Left ventricle myocardium inferior (tissue), 1 donor: ENCODE measurements around the gene RAD51B. TPM values are rescaled to one million over a fixed set of nuclear protein-coding genes. Genes with fewer than 3 reads are reported as not detected.
"Not testable (repeated sequence)": the region's sequence is repeated elsewhere in the genome, so short reads cannot be mapped to it uniquely, and the experiment has no call there.

ENCODE experiments used
- DNase-seq: peaks from one replicate; pipeline ENCODE4 v3.0.0-alpha.2; 2020
- H3K27ac ChIP-seq: fragments of 200-600 bp; replicated peaks from 2 replicates; pipeline ENCODE4 v1.8.0; 2021
- H3K27me3 ChIP-seq: fragments of 200-600 bp; 2 replicates; pipeline ENCODE4 v1.8.0; 2021; ENCODE audit warnings: low read depth
- H3K36me3 ChIP-seq: fragments of 200-600 bp; 2 replicates; pipeline ENCODE4 v1.8.0; 2021
- H3K4me1 ChIP-seq: fragments of 200-600 bp; 2 replicates; pipeline ENCODE4 v1.8.0; 2021
- H3K4me3 ChIP-seq: fragments of 200-600 bp; 2 replicates; pipeline ENCODE4 v1.8.0; 2021; ENCODE audit warnings: mild to moderate bottlenecking, moderate library complexity
- H3K9me3 ChIP-seq: fragments of 200-600 bp; replicated peaks from 2 replicates; pipeline ENCODE4 v1.8.0; 2021
- intact Hi-C: fragments of 100-400 bp; cut with micrococcal nuclease; formaldehyde crosslinking; loops from one replicate; pipeline ENCODE4 v1.11.0; 2022
- total RNA-seq: library from RNA; stranded (reverse); fragmentation: NEBNext Ultra II Directional; extraction: Animal tissue kit (Norgen Biotek cat#: 25700); gene quantifications from one replicate; pipeline ENCODE4 v1.2.1, GENCODE V29; 2021
- TF ChIP-seq, protein P1 (sequence below): fragments of 200-600 bp; IDR thresholded peaks from 2 replicates; pipeline ENCODE4 v1.8.0; 2021; ENCODE audit warnings: antibody characterized with exemption, mild to moderate bottlenecking, borderline replicate concordance
- donor health status: DM: no; HTN: yes; CAD: no; lungs with severe emphysema.

The RAD51B gene
- total RNA-seq, 1 donor from 2014 or later = 2.4 TPM

DNA sequence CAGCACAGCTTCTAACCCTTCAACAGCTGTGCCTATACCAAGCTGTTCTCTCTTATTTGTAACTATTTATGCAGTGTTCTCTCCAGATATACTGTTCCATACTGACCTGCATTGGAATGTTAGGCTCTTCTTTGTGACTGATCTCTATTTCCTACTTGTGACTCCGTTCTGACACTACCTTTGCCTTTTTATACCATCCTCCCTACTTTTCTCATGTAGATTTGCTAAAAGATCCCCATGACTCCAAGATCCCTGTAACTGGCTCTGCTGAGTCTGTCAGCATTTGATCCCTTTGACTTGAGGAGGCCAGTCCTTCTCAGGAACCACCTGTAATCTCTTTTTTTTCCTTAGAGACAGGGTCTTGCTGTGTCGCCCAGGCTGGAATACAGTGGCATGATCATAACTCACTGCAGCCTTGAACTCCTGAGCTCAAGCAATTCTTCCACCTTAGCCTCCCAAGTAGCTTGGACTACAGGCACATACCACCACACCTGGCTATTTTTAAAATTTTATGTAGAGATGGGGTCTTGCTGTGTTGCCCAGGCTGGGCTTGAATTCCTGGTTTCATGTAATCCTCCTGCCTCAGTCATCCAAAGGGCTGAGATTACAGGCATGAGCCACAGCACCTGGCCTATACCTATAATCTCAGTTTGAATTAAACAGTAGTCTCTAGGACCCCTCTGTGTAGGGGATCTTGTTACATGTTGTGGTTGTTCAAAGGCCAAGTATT is 605.0 kb downstream of the RAD51B start:
- TF ChIP-seq, protein P1, sequence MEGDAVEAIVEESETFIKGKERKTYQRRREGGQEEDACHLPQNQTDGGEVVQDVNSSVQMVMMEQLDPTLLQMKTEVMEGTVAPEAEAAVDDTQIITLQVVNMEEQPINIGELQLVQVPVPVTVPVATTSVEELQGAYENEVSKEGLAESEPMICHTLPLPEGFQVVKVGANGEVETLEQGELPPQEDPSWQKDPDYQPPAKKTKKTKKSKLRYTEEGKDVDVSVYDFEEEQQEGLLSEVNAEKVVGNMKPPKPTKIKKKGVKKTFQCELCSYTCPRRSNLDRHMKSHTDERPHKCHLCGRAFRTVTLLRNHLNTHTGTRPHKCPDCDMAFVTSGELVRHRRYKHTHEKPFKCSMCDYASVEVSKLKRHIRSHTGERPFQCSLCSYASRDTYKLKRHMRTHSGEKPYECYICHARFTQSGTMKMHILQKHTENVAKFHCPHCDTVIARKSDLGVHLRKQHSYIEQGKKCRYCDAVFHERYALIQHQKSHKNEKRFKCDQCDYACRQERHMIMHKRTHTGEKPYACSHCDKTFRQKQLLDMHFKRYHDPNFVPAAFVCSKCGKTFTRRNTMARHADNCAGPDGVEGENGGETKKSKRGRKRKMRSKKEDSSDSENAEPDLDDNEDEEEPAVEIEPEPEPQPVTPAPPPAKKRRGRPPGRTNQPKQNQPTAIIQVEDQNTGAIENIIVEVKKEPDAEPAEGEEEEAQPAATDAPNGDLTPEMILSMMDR = no peak
- peaks cover 6% of the 10 kb centered on the region for H3K4me1 ChIP-seq
- peaks cover 7% of the 10 kb centered on the region for H3K9me3 ChIP-seq
- H3K27me3 ChIP-seq = no peaks in the 10 kb centered on the region
- H3K27ac ChIP-seq = no peak overlapping the region
- H3K4me3 ChIP-seq = no peak overlapping the region
- DNase-seq = no peak
- no peaks in the 10 kb centered on the region for H3K36me3 ChIP-seq
- intact Hi-C loops = no loop called here

GRCh38 chr14:68426661-68427549 is 607.3 kb downstream of the RAD51B start:
- no peak overlapping the region for H3K27ac ChIP-seq
- H3K4me3 ChIP-seq = no peak overlapping the region
- H3K27me3 ChIP-seq = no peaks in the 10 kb centered on the region
- no peak for DNase-seq
- intact Hi-C loops = no loop called here
- H3K4me1 ChIP-seq = no peaks in the 10 kb centered on the region
- H3K36me3 ChIP-seq = no peaks in the 10 kb centered on the region
- peaks cover 14% of the 10 kb centered on the region for H3K9me3 ChIP-seq
- TF ChIP-seq, protein P1 = no peak

DNA sequence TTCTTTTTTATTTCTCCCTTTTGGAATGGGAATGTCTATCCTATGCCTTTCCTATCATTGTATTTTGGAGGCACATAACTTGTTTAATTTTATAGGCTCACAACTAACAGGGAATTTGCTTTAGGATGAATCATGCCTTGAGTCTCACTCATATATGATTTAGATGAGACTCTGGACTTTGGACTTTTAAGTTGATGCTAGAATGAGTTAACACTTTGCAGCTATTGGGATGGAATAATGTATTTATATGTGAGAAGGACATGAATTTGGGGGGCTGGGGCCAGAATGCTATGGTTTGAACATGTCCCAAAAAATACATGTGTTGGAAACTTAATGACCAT is 607.9 kb downstream of the RAD51B start:
- no peaks in the 10 kb centered on the region for H3K36me3 ChIP-seq
- no peak overlapping the region for H3K4me3 ChIP-seq
- H3K9me3 ChIP-seq = peaks cover 14% of the 10 kb centered on the region
- TF ChIP-seq, protein P1 = no peak
- no peak for DNase-seq
- no peak overlapping the region for H3K27ac ChIP-seq
- H3K4me1 ChIP-seq = no peaks in the 10 kb centered on the region
- no peaks in the 10 kb centered on the region for H3K27me3 ChIP-seq
- intact Hi-C loops = no loop called here

DNA sequence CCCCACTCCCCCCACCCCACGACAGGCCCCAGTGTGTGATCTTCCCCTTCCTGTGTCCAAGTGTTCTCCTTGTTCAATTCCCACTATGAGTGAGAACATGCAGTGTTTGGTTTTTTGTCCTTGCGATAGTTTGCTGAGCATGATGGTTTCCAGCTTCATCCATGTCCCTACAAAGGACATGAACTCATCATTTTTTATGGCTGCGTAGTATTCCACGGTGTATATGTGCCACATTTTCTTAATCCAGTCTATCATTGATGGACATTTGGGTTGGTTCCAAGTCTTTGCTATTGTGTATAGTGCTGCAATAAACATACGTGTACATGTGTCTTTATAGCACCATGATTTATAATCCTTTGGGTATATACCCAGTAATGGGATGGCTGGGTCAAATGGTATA is 609.3 kb downstream of the RAD51B start:
- H3K4me3 ChIP-seq, H3K4me1 ChIP-seq, DNase-seq, H3K36me3 ChIP-seq, H3K27me3 ChIP-seq, intact Hi-C loops, H3K27ac ChIP-seq: not testable (repeated sequence)
- H3K9me3 ChIP-seq = peaks cover 14% of the 10 kb centered on the region

DNA sequence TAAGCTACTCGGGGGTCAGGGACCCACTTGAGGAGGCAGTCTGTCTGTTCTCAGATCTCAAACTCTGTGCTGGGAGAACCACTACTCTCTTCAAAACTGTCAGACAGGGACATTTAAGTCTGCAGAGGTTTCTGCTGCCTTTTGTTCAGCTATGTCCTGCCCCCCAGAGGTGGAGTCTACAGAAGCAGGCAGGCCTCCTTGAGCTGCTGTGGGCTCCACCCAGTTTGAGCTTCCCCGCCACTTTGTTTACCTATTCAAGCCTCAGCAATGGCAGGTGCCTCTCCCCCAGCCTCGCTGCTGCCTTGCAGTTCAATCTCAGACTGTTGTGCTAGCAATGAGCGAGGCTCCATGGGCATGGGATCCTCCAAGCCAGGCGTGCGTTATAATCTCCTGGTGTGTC is 614.6 kb downstream of the RAD51B start:
- H3K4me1 ChIP-seq, H3K27ac ChIP-seq, DNase-seq, H3K36me3 ChIP-seq, H3K27me3 ChIP-seq, intact Hi-C loops, H3K4me3 ChIP-seq: not testable (repeated sequence)
- peaks cover 22% of the 10 kb centered on the region for H3K9me3 ChIP-seq

DNA sequence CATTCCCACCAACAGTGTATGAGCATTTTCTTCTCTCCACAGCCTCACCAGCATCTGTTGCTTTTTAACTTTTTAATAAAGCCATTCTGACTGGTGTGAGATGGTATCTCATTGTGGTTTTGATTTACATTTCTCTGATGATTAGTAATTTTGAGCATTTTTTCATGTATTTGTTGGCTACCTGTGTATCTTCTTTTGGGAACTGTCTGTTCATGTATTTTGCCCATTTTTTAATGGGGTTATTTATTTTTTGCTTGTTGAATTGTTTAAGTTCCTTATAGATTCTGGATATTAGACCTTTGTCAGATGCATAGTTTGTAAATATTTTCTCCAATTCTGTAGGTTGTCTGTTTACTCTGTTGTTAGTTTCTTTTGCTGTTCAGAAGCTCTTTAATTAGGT is 616.1 kb downstream of the RAD51B start:
- H3K4me3 ChIP-seq, H3K4me1 ChIP-seq, H3K27ac ChIP-seq, intact Hi-C loops, DNase-seq, H3K27me3 ChIP-seq, H3K36me3 ChIP-seq: not testable (repeated sequence)
- H3K9me3 ChIP-seq = peaks cover 11% of the 10 kb centered on the region

GRCh38 chr14:68439676-68440075 is 620.1 kb downstream of the RAD51B start:
- no peak for DNase-seq
- Histone ChIP-seq H3K36me3 (no peaks in the 10 kb centered on the region), H3K27me3 (no peaks in the 10 kb centered on the region), H3K27ac (no peak overlapping the region), H3K4me1 (peaks cover 12% of the 10 kb centered on the region), H3K4me3 (no peak overlapping the region), H3K9me3 (peaks cover 11% of the 10 kb centered on the region)
- TF ChIP-seq, protein P1 = no peak
- intact Hi-C loops = no loop called here
